GM19372 (cell line): ENCODE measurements around the gene C16orf54.
"Not testable (repeated sequence)": the region's sequence is repeated elsewhere in the genome, so short reads cannot be mapped to it uniquely, and the experiment has no call there.

Source experiments
- ATAC-seq: cut with Tn5 transposase; IDR thresholded peaks from one replicate; pipeline ENCODE4 v1.9.1; 2021; ENCODE audit warnings: mild to moderate bottlenecking, low read depth, moderate library complexity; ENCODE audit not compliant: unreplicated experiment

C16orf54 gene

DNA sequence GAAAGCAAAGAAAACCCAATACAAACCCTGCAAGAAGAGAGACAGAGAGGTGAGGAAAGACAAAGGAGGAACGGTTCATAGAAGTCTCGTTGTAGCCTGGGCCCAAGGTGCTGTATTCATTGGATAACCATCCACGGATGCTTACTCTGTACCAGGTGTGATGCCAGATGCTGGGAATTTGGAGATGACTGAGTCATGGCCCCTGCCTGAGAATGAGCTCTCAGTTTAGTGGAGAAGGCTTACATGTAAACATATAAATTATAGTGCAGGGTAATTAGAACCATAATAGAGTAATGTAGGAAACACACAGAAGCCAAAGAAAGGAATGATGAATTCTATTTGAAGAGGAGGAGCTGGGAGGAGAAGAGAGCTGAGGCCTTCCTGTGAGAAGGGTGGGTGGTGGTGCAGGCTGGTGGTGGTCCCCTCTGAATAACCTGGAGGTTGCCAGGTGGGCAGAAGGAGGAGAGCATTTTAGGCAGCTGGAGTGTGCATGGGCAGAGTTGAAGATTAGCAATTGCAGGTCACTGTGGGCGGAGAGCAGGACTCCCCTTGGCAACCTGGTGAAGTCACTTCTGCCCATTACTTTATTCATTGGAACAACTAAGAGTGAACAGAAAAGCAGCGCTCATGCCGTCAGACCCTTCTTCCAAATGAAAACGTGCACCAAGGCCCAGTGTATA is 24.6 kb upstream of the C16orf54 start:
- no peak for ATAC-seq

DNA sequence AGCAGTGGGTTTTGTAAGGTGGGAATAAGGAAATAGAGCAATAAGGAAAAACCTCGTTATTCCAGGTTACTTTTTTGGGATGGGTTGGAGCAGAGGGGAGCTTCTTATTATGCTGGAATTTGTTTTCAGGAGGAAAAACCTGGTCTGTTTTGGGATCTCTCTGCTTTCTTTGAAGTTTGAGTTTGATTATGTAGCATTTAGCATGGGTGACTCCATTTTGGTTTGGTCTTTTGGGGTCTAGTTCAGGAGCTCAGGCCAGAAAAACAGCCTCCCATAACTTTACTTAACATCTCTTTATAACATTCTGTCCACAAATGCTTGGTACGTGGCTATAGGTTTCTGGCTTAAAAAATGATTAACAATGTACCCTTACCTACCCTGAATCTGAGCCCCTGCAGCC is 23.7 kb upstream of the C16orf54 start:
- no peak for ATAC-seq

DNA sequence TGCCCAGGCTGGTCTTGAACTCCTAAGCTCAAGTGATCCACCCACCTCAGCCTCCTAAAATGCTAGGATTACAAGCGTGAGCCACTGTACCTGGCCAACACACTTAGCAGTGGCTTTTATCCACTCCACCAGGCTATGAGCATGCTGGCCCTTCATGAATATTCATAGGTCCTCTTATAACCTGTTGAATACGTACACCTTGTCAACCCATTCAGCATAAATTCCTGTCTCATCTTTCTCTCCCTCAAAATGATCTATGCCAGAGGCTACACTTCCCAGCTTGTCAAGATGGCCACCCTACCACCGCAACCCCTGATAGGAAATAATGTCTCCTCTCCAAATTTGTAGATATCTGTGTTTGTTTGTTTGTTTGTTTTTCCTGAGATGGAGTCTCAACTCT is 21.3 kb upstream of the C16orf54 start:
- ATAC-seq = no peak

DNA sequence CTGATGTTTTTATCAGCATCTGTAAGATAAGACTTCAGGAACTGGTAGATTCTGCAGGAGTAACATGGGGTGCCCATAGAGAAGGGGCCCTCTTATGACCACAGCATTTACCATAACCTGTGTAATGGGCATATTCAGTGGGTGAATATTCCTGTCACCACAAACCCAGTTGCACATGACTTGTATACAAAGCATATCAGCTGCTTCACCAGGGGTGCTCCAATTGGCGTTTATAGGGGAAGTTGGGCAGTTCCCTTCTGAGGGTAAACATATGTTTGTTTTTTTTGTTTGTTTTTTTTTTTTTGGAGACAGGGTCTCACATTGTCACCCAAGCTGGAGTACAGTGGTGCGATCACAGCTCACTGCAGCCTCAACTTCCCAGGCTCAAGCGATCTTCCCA is 20.8 kb upstream of the C16orf54 start:
- ATAC-seq = no peak

DNA sequence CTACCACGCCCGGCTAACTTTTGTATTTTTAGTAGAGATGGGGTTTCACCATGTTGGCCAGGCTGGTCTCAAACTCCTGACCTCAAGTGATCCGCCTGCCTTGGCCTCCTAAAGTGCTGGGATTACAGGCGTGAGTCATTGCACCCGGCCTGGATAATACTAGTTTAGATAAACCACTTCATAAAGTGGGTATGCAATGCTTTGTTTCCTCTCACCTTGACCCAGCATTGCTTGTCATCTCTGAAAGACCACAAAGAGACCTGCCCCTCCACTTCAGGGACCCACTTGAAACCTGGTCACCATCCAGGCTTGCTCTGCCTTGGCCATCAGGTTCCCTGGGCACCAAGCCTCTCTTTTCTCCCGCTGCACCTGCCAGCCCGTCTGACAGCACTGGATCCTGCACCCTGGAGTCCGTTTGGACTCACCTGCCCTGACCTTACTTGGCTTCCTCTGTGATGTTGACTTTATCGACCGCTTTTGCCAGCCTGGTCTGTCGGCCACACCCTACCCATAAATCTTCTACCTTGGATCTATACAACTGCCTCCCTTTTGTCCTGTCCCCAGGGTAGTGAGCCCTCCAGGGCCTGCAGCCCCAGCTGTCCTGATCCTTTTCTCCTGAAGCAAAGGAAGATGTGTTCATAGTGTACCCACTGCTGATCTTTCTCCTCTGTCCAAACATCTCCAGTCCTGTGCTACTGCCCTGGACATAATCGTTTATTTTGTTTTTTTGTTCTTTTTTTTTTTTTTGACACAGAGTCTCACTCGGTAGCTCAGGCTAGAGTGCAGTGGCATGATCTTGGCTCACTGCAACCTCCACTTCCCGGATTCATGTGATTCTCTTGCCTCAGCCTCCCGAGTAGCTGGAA is 19.6 kb upstream of the C16orf54 start:
- ATAC-seq = no peak

DNA sequence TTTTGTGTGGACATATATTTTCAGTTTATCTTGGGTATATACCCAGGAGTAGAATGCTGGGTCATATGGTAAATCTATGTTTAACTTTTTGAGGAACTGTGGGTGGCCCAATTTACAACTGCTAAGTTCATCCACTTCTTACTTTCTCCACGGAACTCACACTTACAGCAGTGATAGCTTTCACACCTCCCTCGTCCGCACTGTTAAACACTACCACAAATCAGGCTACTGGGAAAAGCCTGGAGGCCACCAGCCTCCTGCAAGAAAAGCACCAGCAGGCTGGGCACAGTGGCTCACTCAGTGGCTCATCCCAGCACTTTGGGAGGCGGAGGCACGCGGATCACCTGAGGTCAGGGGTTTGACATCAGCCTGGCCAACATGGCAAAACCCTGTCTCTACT is 17.5 kb upstream of the C16orf54 start:
- no peak for ATAC-seq

DNA sequence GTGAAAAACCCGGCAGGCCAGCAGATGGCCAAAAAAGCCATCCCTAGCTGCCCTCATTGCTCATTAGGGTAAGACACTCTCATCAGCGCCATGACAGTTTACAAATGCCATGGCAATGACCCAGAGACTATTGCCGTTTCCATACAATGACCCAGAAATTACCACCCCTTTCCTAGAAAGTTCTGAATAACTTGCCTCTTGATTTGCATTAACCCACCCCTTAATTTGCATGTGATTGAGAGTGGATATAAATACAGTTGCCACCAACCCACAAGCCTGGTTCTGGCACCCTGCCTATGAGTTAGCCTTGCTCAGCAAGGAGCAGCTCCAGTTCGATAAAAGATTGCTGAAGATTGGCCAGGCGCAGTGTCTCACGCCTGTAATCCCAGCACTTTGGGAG is 16.1 kb upstream of the C16orf54 start:
- no peak for ATAC-seq

DNA sequence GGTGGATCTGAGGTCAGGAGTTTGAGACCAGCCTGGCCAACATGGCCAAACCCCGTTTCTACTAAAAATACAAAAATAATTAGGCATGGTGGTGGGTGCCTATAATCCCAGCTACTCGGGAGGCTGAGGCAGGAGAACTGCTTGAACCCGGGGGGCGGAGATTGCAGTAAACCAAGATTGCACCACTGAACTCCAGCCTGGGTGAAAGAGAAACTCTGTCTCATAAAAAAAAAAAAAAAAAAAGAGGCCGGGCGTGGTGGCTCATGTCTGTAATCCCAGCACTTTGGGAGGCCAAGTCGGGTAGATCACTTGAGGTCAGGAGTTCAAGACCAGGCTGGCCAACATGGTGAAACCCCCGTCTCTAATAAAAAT is 15.5 kb upstream of the C16orf54 start:
- not testable (repeated sequence) for ATAC-seq

DNA sequence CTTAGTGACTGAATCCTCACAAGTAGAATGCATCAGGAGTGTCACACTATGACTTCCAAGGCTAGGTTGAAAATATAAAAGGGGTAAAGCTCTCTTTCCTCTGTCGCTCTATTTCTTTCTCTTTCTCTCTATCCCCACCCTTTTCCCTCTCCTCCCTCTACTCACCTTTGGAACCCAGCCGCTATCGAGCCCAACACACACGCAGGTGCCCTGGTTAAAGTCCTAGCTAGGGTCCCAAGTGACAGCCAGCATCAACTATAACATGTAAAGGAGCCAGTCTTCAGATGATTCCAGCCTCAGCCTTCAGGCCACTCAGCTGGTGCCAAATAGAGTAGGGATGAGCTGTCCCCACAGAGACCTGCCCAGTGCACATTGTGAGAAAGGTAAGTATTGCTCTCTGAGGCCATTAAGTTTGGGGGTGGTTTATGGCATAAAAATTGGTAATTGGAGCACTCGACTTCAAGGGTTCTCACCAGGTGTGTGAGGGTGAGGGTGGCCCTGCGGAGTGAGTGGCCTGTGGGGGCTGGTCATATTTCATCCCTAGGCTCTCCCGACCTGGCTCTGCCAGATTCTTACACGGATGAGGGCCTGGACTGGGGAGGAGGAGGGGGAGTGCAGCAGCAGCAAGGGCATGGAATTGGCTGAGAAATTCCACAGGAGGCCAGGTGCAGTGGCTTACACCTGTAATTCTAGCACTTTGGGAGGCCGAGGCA is 14.9 kb upstream of the C16orf54 start:
- ATAC-seq = no peak

DNA sequence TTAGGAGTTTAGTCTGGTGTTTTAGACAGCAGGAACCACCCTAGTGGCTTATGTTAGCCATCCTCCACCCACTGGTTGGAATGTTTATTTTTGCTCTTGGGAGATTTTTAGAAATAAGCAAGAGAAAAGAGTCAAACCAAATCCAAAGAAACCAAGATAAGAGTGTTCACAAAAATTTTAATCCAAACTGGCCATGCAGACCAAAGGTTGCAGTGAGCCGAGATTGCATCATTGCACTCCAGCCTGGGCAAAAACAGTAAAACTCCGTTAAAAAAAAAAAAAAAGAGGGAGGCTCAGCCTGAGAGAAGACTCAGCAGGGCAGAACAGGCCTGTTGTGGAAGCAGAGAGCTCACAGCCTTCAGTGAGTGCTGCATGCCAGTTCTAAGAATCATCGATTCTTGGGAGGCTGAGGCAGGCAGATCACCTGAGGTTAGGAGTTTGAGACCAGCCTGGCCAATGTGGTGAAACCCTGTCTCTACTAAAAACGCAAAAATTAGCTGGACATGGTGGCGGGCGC is 12.2 kb upstream of the C16orf54 start:
- ATAC-seq = no peak

DNA sequence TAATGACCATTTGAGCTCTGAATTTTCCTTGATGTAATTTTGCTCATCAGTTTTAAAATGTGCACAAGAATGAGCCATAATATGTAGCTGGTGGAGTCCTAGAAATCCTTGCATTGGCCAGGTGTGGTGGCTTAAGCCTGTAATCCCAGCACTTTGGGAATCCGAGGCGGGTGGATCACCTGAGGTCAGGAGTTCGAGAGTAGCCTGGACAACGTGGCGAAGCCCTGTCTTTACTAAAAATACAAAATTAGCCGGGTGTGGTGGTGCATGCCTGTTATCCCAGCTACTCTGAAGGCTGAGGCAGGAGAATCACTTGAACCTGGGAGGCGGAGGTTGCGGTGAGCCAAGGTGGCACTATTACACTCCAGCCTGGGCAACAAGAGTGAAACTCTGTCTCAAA is 11.3 kb upstream of the C16orf54 start:
- not testable (repeated sequence) for ATAC-seq

DNA sequence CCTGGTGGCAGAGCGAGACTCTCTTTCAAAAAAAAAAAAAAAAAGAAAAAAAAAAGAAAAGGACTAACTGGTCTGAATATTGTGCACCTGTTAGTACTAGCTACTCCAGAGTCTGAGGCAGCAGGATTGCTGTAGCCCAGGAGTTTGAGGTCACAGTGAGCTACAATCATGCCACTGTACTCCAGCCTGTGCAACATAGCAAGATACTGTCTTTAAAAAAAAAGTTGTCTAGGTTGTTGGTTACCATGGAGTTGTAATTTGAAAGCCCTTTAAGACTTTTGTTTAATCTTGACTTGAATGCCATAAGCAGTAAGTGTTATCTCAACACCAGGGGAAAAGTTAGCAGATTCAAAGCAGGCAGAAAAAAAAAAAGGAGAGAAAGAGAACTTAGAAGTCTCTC is 10.9 kb upstream of the C16orf54 start:
- no peak for ATAC-seq

DNA sequence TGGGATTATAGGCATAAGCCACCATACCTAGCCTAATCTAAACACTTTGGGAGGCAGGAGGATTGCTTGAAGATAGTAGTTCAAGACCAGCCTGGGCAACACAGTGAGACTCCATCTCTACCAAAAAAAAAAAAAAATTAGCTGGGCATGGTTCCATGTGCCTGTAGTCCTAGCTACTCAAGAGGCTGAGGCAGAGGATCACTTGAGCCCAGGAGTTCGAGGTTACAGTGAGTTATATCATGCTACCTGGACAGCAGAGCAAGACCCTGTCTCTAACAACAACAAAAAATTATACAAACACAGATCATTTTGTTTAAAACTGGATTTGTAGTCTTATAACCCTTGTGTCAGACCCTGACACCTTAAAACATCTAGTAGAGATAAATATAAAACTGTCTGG is 7.7 kb upstream of the C16orf54 start:
- ATAC-seq = no peak

DNA sequence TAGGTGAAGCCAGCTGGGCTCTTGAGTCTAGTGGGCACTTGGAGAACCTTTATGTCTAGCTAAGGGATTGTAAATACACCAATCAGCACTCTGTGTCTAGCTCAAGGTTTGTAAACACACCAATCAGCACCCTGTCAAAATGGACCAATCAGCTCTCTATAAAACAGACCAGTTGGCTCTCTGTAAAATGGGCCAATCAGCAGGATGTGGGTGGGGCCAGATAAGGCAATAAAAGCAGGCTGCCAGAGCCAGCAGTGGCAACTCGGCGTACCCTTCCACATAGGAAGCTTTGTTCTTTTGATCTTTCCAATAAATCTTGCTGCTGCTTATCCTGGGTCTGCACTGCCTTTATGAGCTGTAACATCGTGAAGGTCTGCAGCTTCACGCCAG is 3.0 kb upstream of the C16orf54 start:
- not testable (repeated sequence) for ATAC-seq

DNA sequence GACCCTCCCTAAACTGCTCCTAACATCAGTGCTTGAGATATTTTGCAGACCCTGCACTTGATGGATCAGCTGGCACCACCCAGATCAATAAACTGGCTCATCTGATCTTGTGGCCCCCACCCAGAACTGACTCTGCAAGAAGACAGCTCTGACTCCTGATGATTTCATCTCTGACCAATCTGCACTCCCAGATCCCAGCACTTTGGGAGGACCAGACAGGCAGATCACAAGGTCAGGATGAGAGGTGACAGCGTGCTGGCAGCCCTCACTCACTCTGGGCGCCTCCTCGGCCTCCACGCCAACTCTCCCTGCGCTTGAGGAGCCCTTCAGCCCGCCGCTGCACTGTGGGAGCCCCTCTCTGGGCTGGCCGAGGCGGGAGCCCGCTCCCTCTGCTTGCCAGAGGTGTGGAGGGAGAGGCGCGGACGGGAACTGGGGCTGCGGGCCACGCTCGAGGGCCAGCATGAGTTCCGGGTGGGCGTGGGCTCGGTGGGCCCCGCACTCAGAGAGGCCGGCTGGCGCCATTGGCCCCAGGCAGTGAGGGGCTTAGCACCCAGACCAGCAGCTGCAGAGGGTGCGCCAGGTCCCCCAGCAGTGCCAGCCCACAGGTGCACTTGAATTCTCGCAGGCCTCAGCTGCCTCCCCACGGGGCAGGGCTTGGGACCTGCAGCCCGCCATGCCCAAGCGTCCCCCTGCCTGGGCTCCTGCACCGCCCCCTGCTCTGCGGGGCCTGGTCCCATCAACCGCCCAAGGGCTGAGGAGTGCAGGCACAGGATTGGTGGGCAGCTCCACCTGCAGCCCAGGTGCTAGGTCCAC is 2.4 kb upstream of the C16orf54 start:
- no peak for ATAC-seq

DNA sequence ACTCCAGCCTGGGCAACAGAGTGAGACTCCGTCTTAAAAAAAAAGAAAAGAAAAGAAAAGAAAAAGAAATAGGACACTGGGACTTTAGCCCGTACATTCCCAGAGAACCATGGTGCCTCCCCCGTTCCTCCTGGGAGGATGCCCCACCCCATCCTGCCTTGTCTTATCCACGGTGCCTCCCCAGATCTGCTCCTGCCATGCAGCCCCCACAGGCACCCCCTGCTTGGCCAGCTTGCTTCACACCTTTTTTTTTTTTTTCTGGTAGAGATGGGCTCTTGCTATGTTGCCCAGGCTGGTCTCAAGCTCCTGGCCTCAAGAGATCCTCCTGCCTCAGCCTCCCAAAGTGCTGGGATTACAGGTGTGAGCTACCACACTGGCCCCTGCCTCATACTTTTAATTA is 728 bp upstream of the C16orf54 start:
- ATAC-seq = not testable (repeated sequence)

DNA sequence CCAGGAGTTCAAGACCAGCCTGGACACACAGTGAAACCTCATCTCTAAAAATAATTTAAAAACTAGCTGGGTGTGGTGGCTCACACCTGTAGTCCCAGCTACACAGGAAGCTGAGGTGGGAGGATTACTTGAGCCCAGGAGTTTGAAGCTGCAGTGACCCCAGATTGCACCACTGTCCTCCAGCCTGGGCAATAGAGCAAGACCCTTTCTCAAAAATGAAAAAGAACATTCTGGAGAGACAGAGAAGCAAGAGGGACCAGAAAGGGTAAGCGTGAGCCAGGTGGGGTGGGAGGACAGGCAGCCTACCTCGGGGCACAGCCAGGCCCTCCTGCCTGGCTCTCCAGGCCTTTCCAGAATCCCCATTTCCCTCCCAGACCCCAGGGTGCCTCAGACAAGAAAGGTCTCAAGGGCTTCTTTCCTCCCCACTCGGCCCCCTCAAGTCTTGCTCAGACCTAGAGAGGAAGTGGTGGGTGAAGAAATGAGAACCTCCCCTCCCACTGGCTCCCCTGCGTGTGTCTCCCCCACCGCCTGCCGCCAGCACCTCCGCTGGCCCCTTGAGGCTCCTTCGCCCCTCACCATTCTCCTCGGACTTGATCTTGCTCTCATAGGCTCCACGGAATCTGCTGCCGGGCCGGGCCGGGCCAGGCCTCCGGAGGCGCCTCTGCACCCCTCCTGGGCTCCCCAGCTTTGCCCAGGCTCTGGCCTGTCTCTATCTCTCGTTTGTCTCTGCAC is 503 bp downstream of the C16orf54 start:
- ATAC-seq = peak; percentile 47

DNA sequence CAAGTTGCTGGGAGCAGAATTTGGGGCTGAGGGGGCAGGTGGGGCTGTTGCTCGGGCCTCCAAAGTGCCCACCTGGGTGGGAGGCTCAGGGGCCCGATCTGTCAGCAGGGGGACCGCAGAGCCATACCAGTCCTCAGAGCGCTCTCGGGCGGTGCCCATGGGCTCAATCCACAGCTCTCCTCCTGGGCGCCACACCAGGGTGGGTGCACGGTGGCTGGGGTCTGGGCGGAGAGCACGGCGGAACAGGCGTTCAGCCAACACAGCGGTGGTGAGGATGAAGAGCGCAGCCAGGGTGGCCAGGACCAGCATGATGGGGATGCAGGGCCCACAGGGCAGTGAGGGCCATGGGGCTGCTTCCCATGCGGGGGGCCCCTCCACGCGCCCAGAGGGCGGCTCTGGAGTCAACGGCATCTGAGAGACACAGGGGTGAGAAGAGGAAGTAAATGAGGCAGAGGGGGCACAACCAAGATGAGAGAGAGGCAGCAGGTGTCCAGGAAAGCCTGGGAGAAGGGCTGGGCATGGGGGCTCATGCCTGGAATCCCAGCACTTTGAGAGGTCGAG is 1.2 kb downstream of the C16orf54 start:
- no peak for ATAC-seq

DNA sequence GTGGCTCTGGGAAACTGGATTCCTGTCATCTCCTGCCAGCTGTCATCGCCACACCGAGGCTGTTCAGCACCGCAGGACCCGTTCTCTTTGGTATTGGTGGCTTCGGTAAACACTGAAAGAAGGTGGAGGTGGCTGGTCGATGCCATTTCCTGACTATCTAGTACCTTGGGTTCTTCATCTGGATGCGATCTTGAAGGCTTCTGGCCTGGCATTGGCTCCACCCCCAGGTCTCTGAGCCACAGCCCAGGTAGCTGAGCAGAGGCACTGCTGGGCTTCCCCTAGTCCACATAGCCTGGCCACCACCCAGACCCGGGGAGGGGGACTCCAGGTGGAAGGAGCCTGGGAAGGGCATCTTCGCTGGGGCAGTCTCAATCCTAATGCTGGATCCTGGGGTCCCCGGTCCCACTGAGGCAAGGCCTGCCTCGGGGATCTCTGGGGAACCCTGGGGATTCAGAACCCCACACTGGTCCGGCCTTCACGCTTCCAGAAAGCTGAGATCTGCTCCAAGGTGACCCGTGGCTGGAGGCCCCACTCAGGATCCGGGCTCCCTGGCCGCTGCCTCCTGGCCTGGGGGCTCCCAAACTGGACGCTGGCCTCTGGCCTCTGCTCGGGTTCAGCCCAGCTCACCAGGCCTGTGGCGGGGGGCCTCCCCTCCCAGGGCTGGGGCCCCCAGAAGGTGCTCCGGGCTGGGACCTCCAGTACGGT is 1.8 kb downstream of the C16orf54 start:
- no peak for ATAC-seq
